ENCODE results near the gene DUSP15.
A peak's percentile ranks its signal among the peaks of the same experiment; 100 is the strongest.

The DUSP15 gene

DNA sequence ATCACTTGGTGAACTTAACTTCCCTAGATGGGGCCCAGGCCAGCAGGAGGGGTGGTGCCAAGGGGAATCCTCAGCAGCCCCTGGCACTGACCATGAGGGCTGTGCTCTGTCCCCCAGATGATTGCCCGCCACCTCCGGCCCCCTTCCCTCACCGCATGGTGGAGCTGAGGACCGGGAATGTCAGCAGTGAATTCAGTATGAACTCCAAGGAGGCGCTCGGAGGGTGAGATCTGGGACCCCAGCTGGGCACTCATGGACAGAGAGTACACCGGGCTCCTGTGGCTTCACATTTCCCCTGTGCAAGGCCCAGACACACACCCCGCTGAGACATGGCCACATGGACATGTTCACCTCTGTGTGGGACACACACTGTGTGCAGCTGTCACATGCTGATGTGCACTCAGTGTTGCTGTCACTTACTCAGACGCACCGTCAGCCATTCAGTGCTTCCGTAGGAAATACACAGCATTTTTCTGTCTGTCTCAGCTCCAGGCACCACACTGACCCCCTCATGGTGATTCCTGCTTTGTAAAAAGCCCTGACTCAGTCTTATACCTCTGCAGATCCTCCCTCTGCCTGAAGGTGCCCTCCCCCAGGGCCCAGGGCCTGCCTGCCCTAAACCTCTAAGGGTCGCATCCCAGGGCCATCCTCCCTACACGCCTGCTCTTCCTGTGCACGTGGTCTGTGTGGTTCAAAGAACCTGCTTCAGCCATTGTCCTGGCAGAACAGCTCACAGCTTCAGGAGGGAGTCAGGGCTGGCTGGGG, 46.8 kb downstream of the DUSP15 start:
- no peak overlapping the region for H3K27ac ChIP-seq (replicated peaks)
- no peak for DNase-seq (ENCODE audit: low read depth in 1 of 2, low spot score in 1 of 2)
- no peak for TF ChIP-seq GABPA (IDR thresholded peaks at IDR 0.05; ENCODE audit: low read depth)
- TF ChIP-seq POLR2AphosphoS5 (IDR thresholded peaks at IDR 0.05; ENCODE audit: low read depth), result no peak
- no peak for TF ChIP-seq SPI1 (IDR thresholded peaks at IDR 0.05; ENCODE audit: borderline replicate concordance, low read depth)
- TF ChIP-seq, protein P1, sequence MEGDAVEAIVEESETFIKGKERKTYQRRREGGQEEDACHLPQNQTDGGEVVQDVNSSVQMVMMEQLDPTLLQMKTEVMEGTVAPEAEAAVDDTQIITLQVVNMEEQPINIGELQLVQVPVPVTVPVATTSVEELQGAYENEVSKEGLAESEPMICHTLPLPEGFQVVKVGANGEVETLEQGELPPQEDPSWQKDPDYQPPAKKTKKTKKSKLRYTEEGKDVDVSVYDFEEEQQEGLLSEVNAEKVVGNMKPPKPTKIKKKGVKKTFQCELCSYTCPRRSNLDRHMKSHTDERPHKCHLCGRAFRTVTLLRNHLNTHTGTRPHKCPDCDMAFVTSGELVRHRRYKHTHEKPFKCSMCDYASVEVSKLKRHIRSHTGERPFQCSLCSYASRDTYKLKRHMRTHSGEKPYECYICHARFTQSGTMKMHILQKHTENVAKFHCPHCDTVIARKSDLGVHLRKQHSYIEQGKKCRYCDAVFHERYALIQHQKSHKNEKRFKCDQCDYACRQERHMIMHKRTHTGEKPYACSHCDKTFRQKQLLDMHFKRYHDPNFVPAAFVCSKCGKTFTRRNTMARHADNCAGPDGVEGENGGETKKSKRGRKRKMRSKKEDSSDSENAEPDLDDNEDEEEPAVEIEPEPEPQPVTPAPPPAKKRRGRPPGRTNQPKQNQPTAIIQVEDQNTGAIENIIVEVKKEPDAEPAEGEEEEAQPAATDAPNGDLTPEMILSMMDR (IDR thresholded peaks at IDR 0.05; ENCODE audit: insufficient read depth, low read length), result no peak
- TF ChIP-seq, protein P2, sequence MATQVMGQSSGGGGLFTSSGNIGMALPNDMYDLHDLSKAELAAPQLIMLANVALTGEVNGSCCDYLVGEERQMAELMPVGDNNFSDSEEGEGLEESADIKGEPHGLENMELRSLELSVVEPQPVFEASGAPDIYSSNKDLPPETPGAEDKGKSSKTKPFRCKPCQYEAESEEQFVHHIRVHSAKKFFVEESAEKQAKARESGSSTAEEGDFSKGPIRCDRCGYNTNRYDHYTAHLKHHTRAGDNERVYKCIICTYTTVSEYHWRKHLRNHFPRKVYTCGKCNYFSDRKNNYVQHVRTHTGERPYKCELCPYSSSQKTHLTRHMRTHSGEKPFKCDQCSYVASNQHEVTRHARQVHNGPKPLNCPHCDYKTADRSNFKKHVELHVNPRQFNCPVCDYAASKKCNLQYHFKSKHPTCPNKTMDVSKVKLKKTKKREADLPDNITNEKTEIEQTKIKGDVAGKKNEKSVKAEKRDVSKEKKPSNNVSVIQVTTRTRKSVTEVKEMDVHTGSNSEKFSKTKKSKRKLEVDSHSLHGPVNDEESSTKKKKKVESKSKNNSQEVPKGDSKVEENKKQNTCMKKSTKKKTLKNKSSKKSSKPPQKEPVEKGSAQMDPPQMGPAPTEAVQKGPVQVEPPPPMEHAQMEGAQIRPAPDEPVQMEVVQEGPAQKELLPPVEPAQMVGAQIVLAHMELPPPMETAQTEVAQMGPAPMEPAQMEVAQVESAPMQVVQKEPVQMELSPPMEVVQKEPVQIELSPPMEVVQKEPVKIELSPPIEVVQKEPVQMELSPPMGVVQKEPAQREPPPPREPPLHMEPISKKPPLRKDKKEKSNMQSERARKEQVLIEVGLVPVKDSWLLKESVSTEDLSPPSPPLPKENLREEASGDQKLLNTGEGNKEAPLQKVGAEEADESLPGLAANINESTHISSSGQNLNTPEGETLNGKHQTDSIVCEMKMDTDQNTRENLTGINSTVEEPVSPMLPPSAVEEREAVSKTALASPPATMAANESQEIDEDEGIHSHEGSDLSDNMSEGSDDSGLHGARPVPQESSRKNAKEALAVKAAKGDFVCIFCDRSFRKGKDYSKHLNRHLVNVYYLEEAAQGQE (IDR thresholded peaks at IDR 0.05; ENCODE audit: insufficient replicate concordance, low read depth), result no peak
- no peak overlapping the region for H3K4me3 ChIP-seq (replicated peaks; ENCODE audit: insufficient read depth, low read length)
- no peaks in the 10 kb centered on the region for H3K27me3 ChIP-seq (ENCODE audit: insufficient read depth, poor library complexity, severe bottlenecking)

DNA sequence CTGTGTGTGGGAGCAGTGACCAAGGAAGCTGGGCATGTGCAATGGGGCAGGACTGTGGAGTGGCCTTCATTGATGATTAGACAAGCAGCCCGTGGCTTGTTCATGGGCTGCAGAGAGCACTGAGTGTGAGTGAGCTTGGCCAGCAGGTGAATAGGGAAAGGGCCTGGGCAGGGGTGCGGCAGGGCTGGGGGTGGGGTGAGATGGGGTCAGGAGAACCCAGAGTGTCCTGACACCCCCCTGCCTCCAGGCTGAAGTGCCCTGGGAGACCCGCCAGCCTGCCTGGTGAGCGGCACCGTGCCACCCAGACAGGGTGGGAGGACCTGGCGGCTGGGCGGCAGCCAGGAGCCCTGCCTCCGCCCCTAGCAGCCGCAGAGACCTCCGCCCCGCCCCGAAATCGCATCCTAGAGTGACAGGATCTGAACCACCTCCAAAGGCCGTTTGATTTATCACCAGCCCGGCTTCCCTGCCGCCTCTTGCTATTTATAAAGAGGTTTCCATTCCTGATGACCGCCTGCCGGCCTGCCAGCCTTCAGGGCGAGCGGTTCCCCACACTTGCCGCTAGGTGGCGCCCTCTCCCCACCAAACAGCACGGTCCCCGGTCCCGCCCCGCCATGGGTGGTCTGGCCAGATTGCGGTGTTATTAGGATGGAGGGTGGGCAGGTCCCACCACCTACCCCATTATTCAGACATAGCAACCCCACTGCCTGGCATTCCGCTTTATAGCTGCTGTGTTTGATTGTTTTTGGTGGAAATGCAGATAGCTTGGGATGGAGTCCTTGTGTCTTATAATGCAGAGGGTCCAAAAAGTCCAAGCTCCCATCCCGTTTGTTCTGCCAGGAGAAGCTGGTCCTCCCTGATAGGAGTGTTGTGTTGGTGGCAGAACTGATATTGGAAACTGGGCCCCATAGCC, 47.7 kb downstream of the DUSP15 start:
- peak; percentile 29 to 50 for DNase-seq (ENCODE audit: low read depth in 1 of 2, low spot score in 1 of 2)
- no peak for TF ChIP-seq POLR2AphosphoS5 (IDR thresholded peaks at IDR 0.05; ENCODE audit: low read depth)
- TF ChIP-seq, protein P1 (IDR thresholded peaks at IDR 0.05; ENCODE audit: insufficient read depth, low read length), result peak; percentile 71
- H3K27ac ChIP-seq (replicated peaks), result no peak overlapping the region
- no peaks in the 10 kb centered on the region for H3K27me3 ChIP-seq (ENCODE audit: insufficient read depth, poor library complexity, severe bottlenecking)
- no peak overlapping the region for H3K4me3 ChIP-seq (replicated peaks; ENCODE audit: insufficient read depth, low read length)

DNA sequence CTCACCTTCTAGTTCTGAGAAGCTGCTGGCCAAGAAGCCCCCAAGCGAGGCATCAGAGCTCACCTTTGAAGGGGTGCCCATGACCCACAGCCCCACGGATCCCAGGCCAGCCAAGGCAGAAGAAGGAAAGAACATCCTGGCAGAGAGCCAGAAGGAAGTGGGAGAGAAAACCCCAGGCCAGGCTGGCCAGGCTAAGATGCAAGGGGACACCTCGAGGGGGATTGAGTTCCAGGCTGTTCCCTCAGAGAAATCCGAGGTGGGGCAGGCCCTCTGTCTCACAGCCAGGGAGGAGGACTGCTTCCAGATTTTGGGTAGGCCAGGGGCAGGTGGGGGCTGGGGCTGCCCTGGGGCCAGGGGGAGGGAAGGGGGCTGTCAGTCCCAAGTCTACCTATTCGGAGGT, 48.9 kb downstream of the DUSP15 start:
- Histone ChIP-seq H3K4me3 (replicated peaks; ENCODE audit: insufficient read depth, low read length) (no peak overlapping the region), H3K27ac (replicated peaks) (no peak overlapping the region), H3K27me3 (ENCODE audit: insufficient read depth, poor library complexity, severe bottlenecking) (no peaks in the 10 kb centered on the region)
- DNase-seq (ENCODE audit: low read depth in 1 of 2, low spot score in 1 of 2), result no peak
- TF ChIP-seq GABPA (IDR thresholded peaks at IDR 0.05; ENCODE audit: low read depth) (no peak), POLR2AphosphoS5 (IDR thresholded peaks at IDR 0.05; ENCODE audit: low read depth) (no peak)

DNA sequence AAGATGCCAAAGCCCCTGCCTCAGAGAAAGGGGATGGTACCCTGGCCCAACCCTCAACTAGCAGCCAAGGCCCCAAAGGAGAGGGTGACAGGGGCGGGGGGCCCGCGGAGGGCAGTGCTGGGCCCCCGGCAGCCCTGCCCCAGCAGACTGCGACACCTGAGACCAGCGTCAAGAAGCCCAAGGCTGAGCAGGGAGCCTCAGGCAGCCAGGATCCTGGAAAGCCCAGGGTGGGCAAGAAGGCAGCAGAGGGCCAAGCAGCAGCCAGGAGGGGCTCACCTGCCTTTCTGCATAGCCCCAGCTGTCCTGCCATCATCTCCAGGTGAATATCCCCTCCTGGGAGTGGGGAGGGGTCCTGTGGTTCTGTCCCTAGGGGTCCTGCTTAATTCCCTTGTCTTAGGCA, 50.1 kb downstream of the DUSP15 start:
- no peak for DNase-seq (ENCODE audit: low read depth in 1 of 2, low spot score in 1 of 2)
- no peak overlapping the region for H3K4me3 ChIP-seq (replicated peaks; ENCODE audit: insufficient read depth, low read length)
- H3K27ac ChIP-seq (replicated peaks), result no peak overlapping the region
- no peak for TF ChIP-seq POLR2AphosphoS5 (IDR thresholded peaks at IDR 0.05; ENCODE audit: low read depth)
- TF ChIP-seq, protein P2 (IDR thresholded peaks at IDR 0.05; ENCODE audit: insufficient replicate concordance, low read depth), result no peak
- TF ChIP-seq, protein P1 (IDR thresholded peaks at IDR 0.05; ENCODE audit: insufficient read depth, low read length), result no peak
- TF ChIP-seq SPI1 (IDR thresholded peaks at IDR 0.05; ENCODE audit: borderline replicate concordance, low read depth), result no peak
- H3K27me3 ChIP-seq (ENCODE audit: insufficient read depth, poor library complexity, severe bottlenecking), result no peaks in the 10 kb centered on the region

All from HL-60 (cell line).